GM21367 (cell line): ENCODE measurements around the gene ACAP1.
"Not testable (repeated sequence)": the region's sequence is repeated elsewhere in the genome, so short reads cannot be mapped to it uniquely, and the experiment has no call there.

Experiments used
- ATAC-seq: cut with Tn5 transposase; IDR thresholded peaks from one replicate; pipeline ENCODE4 v1.9.1; 2021; ENCODE audit not compliant: unreplicated experiment

The ACAP1 gene

DNA sequence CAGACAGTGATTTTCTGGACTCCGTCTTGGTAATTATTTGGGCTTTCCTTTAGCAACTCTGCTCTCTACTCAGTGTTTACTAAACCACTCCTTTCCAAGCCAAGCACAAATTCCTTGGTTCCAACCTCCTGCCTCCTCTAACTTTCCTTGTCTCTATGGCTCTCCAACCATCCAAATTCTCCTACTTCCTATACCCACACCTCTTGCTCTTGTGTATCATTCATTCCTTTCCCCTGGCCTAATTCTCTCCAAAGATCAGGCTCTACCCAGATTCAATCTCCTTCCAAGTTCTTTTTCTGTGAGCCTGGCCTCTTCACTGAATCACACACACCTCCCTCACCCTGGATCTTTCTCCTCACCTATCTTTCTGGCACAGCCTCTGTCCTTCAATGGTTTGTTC is 8.3 kb upstream of the ACAP1 start:
- ATAC-seq = no peak

DNA sequence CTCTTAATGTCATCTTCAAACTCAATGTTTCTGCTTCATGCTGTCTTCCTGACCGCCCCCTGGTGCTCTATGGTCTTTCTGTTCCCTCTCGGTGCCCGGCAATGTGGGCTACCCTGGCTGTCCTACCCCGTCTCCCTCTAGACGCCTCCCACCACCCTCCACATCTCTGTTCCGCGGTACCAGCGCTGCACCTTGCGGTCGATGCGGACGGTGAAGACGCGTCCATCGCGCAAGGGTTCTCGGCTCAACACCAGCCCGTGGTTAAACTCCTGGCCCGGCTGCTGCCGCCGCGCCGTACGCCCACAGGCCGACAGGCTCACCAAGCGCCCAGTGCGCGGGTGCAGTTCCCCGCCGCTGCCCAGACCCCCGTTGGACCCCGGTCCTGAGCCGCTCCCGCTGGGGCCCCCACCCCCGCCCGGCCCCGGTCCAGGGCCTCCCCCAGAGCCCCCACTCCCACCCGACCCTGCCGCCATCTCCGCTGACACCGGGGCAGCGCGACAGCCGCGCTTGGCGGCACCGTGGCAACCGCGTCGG is 7.4 kb upstream of the ACAP1 start, which contains the start of gene NEURL4:
Gene NEURL4 (minus strand): TSS at position 496 of the 534 bp plus-strand sequence. CDS start 23 bp downstream, at position 473.
- ATAC-seq = no peak

DNA sequence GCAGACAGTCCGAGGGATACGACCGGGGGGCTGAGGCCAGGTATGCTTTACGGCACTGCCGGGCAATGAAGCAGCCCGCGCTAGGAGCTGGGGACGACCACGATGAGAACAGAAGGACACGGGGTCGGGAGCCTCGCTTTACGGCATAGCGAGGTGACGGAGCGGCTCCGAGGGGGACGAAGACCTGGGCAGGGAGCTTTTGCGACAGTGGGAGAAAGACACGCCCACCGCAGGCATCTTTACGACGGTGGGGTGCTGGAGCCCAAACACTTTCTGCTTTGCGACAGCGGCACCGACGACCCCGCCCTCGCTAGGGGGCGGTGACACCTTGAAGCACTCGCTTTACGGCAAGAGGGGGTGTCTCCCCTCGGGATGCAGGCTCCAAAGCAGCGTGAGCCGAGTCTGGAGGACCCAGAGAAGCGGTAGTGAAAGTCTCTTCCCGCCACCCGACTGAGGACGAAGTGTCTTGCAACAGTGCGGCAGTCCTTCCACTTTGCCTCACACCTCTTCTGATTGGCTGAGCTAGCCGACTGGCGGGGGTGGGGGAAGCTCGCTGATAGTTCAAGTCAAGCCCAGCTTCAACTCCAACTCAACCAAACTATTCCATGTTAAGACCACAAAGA is 6.8 kb upstream of the ACAP1 start:
- ATAC-seq = peak; percentile 45

DNA sequence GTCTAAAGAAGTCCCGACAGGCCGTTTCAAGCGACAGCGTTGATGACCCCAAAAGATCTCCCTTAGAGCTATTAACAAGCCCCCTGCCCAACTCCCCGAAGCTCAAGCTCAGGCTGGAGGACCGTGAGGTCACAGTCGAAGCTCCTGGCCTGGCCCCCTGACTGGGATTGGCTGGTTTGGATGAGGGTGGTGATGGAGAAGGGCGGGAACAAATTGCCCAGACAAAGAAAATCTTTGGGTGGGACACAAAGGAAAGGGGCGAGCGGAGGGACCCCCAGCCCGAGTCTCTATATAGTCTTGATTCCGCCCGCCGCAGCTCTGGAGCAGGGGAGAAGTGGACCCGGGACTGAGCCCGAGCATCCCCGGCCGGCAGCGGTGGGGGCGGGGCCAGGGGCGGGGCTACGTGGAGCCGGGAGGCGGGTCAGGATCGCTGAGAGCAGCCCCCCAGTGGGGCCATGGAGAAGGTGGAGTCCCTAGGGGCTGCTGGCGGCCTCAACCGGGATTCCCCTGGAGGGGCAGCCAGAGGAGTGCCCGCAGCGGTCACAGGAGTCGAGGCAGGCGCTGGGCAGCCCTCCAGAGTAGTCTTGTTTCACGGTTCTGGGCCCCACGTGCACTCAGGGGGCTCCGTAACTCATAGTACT is 6.2 kb upstream of the ACAP1 start:
- peak; percentile 28 for ATAC-seq

DNA sequence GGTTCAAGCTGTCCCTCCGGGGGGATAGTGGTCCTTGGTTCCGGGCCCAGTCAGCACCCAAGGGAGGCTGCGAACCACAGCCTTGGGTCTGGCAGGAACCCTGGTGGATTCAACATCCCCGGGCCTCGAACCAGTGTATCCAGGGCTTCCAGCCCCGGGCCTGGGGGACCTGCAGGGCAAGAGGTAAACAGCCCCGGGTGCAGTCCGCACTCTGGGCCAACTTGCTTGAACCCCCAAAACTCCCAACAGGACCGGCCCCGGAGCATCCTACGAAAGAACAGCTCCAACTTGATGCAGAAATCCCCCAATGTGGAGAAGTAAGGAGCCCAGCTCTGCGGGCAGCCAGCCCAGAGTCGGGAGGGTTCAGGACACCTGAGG is 5.7 kb upstream of the ACAP1 start:
- ATAC-seq = no peak

DNA sequence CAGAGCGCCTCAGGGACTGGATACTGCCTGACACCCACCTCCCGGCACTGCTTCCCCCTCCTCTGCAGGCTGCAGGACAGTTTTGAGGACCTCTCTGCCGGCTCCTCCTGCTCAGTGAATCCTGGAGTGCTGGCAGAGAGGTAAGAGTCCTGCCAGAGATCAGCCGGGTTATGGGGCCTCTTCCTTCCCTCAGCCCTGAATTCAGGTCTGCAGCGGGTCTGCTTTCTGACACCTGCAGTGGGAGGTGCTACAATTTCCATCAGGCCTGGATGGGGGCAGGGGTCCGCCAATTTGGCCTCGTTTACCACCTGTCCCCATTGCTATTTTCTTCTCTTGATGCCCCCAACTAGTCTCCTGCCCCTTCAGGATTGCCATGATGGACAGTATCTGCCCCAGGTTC is 4.2 kb upstream of the ACAP1 start:
- ATAC-seq = no peak

DNA sequence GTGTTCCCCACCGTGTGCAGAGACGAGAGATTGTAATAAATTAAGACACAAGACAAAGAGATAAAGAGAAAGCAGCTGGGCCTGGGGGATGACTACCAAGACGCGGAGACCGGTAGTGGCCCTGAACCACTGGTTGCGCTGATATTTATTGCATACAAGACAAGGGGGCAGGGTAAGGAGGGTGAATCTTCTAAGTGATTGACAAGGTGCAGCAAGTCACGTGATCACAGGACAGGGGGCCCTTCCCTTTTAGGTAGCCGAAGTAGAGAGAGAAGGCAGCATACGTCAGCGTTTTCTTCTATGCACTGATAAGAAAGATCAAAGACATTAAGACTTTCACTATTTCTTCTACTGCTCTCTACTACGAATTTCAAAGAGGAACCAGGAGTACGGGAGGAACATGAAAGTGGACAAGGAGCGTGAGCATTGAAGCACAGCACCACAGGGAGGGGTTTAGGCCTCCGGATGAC is 3.7 kb upstream of the ACAP1 start:
- not testable (repeated sequence) for ATAC-seq

DNA sequence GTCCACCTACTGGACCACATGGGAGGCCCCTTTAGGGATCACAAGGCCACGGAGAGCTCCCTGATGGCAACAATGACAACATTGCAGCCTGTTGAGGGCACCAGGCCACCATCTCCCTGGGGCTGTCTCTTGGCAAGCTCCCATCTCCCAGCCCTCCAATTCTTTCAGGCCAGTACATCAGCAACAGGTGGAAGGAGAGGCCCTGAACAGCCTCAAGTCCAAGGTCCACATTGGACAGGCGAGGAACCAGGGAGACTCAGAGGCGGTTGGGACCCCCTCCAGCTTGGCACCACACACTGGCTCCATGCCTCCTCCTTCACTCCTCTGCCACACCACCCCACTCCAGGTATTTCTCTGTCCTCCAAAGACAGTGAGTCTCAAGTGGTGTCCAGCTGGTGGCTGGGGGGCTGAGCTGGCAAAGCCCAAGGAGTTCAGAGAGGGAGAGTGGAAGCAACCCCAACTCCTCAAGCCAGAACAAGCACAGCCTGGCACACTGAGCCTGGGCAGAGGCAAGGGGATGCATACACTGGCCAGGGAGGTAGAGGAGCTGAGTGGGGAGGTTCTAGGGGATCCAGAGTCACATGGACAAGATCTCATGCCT is 1.3 kb upstream of the ACAP1 start:
- ATAC-seq = no peak

DNA sequence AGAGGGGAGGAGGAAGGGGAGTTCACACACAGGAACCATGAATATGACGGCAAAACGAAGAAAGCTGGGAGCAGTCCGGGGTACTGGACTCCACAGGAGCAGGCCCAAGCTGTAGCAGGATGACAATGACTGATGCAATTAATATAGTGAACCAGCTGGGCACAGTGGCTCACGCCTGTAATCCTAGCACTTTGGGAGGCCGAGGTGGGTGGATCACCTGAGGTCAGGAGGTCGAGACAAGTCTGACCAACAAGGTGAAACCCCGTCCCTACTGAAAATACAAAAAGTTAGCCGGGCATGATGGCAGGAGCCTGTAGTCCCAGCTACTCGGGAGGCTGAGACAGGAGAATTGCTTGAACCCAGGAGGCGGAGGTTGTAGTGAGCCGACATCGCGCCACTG is 564 bp upstream of the ACAP1 start:
- ATAC-seq = not testable (repeated sequence)

DNA sequence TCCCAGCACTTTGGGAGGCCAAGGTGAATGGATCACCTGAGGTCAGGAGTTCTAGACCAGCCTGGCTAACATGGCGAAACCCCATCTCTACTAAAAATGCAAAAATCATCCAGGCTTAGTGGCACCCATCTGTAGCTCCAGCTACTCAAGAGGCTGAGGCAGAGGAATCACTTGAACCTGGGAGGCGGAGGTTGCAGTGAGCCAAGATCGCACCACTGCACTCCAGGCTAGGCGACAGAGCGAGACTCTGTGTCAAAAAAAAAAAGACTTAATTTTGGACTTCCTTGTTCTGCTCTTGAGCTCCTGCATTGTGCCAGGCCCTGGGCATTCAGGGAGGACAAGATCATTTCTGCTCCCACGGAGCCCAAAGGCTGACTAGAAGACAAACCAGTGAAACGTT is 1.3 kb downstream of the ACAP1 start:
- not testable (repeated sequence) for ATAC-seq

DNA sequence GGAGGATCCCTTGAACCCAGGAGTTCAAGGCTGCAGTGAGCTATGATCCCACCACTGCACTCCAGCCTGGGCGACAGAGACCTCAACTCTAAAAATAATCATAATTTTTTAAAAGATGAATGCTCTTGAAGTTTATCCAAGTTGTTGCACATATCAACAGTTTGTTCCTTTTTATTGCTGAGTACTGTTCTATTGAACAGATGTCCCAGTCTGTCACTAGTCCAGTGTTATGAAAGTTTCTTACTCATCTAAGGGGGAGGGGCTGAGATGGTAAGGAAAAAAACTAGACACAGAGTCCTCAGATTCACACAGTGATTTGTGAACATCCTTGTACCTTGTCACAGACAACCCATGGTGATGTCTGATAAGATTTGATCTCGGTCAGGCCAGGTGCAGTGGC is 3.9 kb downstream of the ACAP1 start:
- ATAC-seq = no peak

DNA sequence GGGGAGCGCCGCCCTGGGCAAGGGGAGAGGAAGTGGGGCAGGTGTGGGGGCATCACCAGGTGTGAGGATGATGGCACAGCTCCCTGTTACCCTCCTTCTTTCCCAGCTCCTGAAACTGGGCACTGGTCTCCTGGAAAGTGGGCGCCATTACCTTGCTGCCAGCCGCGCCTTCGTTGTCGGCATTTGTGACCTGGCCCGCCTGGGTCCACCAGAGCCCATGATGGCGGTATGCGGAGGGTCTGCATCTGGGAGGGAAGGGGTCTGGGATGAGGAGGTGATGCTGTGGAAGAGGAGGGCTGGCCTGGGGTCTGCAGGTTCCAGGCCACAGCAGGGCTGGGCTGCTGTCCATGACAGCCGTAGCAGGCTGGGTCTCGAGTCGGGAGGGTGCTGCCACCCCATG is 5.5 kb downstream of the ACAP1 start:
- ATAC-seq = no peak

DNA sequence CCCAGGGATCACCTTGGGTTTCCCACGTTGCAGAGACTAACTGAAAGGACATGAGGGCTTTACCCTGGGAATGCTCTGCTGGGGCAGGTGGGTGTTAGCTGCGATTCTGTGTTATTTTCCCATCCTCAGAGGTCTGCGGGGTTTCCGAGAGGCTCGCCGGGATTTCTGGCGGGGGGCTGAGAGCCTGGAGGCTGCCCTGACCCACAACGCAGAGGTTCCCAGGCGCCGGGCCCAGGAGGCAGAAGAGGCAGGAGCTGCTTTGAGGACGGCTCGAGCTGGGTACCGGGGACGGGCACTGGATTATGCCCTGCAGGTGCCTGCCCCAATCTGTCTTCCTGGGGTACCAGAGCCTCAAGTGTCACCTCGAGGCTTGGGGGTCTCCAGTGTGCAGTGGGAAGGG is 6.9 kb downstream of the ACAP1 start:
- ATAC-seq = no peak

DNA sequence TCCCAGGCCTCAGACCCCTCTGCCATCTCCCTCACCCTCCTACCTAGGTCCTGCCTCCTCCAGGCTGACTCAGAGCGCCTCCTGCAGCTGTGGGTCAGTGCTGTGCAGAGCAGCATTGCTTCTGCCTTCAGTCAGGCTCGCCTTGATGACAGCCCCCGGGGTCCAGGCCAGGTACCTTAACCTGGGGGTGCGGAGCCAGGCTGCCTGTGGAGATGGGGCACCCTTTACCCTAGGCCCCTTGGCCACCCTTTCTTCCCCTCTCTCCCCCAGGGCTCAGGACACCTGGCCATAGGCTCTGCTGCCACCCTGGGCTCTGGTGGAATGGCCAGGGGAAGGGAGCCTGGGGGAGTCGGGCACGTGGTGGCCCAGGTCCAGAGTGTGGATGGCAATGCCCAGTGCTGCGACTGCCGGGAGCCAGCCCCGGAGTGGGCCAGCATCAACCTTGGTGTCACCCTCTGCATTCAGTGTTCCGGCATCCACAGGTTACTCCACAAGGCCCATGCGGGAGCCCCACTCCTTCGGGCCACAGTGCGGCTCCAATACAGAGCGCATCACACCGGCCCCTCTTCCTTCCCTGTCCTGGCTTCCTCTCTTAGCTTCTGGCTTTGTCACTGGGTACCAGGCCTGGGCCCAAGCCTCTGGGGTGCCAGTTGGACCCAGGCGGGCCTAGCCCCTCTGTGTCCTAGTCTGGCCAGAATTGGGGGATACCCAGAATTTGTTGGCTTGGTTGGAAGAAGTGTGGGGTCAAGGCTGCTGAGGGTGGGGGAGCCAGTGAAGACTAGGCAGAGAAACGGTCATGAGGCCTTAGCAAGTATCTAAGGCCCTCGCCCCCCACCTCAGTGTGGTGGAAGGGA is 10.7 kb downstream of the ACAP1 start:
- ATAC-seq = no peak

DNA sequence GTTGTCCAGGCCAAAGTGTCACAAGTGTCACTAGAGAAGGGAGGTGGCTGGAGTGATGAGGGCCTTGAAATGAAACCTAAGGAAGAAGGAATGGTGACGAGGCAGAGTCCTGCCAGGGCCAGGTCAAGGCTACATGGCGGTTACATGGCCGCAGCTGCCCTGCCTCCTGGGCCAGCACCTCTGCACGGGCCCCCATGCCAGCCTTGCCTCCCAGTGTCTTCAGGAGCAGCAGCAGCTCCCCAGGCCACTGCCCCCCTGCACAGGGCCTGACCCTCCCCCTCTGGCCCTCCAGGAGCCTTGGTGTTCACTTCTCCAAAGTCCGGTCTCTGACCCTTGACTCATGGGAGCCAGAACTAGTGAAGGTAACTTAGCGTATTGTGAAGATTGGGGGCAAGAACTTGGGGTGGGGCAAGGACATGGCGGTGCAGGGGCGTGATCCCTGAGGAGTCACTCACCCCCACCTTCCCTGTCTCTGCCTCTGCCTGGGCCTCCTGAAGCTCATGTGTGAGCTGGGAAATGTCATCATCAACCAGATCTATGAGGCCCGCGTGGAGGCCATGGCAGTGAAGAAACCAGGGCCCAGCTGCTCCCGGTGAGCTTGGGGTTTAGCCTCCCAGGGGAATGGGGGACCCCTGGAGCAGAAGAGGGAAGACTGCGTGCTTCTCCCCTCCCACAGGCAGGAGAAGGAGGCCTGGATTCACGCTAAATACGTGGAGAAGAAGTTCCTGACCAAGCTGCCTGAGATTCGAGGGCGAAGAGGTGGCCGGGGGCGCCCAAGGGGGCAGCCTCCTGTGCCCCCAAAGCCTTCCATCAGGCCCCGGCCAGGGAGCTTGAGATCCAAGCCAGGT is 11.5 kb downstream of the ACAP1 start:
- no peak for ATAC-seq

DNA sequence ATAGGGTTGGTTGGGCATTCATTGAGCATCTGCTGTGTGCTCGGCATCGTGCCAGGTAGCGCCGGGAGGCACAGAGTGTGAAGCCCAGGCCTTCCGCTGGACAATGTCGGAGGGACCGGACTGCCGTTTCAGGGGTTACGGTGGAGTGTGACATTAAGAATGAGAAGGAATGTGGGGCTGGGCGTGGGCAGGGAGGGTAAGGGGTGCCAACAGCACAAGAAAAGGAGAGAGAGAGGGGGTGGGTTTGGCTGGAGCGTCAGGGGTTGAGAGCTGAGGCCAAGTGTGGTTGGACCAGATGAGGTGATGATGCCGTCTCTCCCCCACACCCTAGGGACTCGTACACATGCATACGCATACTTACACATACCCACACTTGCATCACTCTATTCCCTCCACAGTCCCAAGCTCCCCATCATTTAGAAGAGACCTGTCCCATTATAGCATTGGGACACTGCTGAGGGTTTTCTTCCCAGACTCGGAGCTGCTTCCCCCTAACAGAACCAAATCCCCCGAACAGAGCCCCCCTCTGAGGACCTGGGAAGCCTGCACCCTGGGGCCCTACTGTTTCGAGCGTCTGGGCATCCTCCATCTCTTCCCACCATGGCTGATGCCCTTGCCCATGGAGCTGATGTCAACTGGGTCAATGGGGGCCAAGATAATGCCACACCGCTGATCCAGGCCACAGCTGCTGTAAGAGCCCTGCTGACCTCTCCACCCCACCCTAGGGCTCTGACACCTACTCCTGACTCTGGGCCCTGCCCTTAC is 12.3 kb downstream of the ACAP1 start:
- ATAC-seq = no peak

DNA sequence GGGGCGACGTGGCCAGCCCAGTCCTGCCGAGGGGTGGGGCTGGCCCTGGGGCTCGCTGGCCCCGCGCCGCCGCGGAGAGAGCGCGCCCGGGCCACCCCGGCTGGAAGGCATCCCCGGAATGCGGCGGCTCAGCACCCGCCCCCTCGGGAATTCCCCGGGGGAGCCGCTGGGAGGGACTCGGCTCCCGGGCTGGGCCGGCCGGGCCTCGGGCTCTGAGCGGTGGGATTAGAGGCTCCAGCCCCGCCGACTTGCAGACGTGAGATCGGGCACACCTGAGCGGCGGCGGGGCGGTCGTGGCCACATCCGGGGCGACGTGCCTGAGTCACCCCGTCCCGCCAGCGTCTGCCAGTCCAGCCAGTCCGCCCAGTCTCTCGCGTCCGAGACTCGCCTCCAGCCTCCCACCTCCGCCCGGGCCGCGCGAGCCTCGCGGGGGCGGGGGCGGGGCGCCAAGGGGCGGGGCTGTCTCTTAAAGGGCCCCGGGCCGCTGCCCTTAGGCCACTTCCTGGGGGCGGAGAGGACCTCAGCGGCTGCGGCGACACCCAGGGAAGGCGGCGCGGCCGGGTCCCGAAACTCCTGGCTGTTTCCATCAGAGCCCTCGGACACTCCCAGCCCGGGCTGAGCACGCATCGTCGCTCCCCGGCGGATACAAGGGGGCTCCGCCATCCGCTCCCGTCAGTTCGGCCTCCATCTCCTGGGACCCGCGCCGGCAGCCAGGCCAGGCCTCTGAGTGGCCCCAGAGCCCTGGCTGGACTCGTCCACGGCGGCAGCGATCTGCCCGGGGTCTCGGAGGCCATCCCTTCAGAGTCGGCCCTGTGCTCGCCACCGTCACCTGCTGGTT is 15.6 kb downstream of the ACAP1 start, which contains the start of gene KCTD11:
Gene KCTD11 (plus strand): TSS at position 498 of the 838 bp plus-strand sequence.
- ATAC-seq = peak; percentile 42

DNA sequence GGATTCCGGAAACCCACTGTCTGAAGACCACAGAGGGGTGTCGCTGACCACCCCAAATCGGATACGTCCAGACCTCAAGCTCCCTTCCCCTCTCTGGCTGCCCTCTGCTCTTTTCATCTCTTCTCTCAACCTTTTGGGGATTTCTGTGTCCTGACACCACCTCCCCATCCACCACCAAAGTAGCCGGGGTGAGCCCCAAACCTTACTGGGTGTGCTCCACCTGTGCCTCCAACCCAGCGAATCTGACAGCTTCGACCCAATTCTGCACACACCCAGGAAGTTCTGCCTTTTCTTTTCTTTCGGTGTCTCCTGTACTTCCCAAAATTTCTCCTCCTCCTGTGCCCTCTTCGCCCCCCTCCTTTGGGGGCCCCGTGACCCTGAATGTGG is 16.2 kb downstream of the ACAP1 start:
- ATAC-seq = no peak
